ENCODE results near the gene SCNN1B. TPM values are rescaled to one million over a fixed set of nuclear protein-coding genes. Genes with fewer than 3 reads are reported as not detected.
"Not testable (repeated sequence)": the region's sequence is repeated elsewhere in the genome, so short reads cannot be mapped to it uniquely, and the experiment has no call there.

SCNN1B gene
- 1.3 TPM for polyA plus RNA-seq (2012; ENCODE audit: missing spikeins)

DNA sequence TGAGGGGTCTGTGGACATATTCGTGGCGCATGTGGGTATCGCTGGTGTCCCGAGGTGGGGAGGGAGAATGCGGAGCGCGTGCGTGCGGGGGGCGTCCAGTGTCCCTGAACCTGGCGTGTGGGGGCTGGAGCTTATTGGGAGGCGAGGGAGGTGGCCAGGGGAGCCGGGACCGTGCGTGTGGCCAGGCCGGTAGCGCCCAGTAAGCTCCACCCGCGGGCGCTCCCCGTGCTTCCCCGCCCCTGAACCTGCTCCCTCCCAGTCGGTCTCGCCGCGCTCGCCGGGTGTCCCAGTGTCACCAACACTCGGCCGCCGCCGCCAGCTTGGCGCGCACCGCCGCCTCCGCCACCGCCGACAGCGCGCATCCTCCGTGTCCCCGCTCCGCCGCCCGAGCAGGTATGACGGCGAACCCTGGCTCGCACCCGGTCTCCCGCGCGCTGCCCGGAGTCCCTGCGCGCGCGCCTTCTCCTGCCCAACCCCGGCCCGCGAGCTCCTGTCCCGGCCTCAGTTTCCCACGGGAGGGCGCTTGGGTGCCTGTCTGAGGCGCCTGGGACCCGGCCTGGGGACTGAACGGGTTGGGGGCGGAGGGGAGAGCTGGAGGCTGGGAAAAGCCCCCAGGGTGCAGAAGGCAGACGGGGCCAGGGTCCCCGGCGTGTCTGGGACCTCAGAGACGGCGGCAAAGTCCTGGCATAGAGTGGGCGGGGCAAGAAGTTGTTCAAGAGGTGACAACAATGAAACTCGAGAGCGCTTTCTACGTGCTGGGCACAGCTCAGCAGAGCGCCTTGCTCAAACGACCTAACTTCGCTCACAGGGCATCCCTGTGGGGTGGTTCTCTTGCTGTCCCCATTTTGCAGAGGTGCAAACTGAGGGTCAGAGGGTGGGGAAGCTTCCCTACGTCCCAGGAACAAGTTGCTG, at the start of gene SCNN1B:
TSS of gene SCNN1B (plus strand) at position 258 of the 912 bp plus-strand sequence. CDS start 46,298 bp downstream, outside the sequence.
- no peak for TF ChIP-seq POLR2A (IDR thresholded peaks at IDR 0.05; ENCODE audit: low read depth, low read length)
- TF ChIP-seq POLR2AphosphoS5 (IDR thresholded peaks at IDR 0.05; ENCODE audit: low read depth, low read length), result no peak
- no peak for TF ChIP-seq TAF1 (IDR thresholded peaks at IDR 0.05; ENCODE audit: borderline replicate concordance, low read depth, low read length)
- peak; percentile 39 for DNase-seq (ENCODE audit: insufficient read length)
- no peak for FAIRE-seq

GRCh38 chr16:23252310-23252709, 49.8 kb upstream of the SCNN1B start:
- DNase-seq (ENCODE audit: insufficient read length) (no peak), FAIRE-seq (no peak)
- TF ChIP-seq POLR2AphosphoS5 (IDR thresholded peaks at IDR 0.05; ENCODE audit: low read depth, low read length), result no peak
- no peak for TF ChIP-seq POLR2A (IDR thresholded peaks at IDR 0.05; ENCODE audit: low read depth, low read length)
- no peak for TF ChIP-seq TAF1 (IDR thresholded peaks at IDR 0.05; ENCODE audit: borderline replicate concordance, low read depth, low read length)

- not testable (repeated sequence) for FAIRE-seq; DNase-seq (ENCODE audit: insufficient read length)
Observed at GRCh38 chr16:23253650-23254049, 48.5 kb upstream of the SCNN1B start.

DNA sequence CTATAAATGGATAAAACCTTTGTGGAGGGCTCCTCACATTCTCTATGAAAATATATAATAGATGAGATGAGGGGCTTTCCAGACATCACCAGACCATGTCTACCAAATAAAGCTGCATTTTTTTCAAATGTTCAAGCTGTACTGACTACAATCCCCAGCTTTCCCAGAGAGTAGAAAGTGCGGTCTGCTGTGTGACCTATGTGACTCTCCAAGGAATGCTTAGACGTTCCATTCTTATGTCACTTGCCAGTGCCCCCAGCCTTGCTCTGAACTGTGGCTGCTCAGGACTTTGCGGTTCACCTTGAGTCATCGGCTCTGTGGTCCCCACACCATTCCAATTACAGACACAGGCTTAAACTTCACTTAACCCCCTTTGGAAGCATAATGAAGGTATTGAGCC, 47.8 kb upstream of the SCNN1B start:
- TF ChIP-seq TAF1 (IDR thresholded peaks at IDR 0.05; ENCODE audit: borderline replicate concordance, low read depth, low read length), result no peak
- no peak for TF ChIP-seq POLR2AphosphoS5 (IDR thresholded peaks at IDR 0.05; ENCODE audit: low read depth, low read length)
- FAIRE-seq (no peak), DNase-seq (ENCODE audit: insufficient read length) (no peak)

DNA sequence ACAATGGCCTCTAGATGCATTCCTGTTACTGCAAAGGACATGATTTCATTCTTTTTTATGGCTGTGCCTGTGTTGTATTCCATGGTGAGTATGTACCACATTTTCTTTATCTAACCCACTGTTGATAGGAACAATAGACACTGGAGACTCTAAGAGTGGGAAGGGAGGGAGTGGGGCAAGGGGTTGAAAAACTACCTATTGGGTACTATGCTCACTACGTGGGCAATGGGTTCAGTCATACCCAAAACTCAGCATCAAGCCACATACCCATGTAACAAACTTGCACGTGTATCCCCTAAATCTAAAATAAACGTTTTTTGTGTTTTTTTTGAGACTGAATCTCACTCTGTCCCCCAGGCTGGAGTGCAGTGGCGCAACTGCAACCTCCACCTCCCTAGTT, 47.1 kb upstream of the SCNN1B start:
- DNase-seq (ENCODE audit: insufficient read length) (no peak), FAIRE-seq (no peak)
- TF ChIP-seq POLR2A (IDR thresholded peaks at IDR 0.05; ENCODE audit: low read depth, low read length) (no peak), POLR2AphosphoS5 (IDR thresholded peaks at IDR 0.05; ENCODE audit: low read depth, low read length) (no peak), TAF1 (IDR thresholded peaks at IDR 0.05; ENCODE audit: borderline replicate concordance, low read depth, low read length) (no peak)

- TF ChIP-seq TAF1 (IDR thresholded peaks at IDR 0.05; ENCODE audit: borderline replicate concordance, low read depth, low read length) (no peak), POLR2A (IDR thresholded peaks at IDR 0.05; ENCODE audit: low read depth, low read length) (no peak), POLR2AphosphoS5 (IDR thresholded peaks at IDR 0.05; ENCODE audit: low read depth, low read length) (no peak)
- FAIRE-seq (no peak), DNase-seq (ENCODE audit: insufficient read length) (no peak)
Observed at GRCh38 chr16:23256440-23256839, 45.7 kb upstream of the SCNN1B start.

DNA sequence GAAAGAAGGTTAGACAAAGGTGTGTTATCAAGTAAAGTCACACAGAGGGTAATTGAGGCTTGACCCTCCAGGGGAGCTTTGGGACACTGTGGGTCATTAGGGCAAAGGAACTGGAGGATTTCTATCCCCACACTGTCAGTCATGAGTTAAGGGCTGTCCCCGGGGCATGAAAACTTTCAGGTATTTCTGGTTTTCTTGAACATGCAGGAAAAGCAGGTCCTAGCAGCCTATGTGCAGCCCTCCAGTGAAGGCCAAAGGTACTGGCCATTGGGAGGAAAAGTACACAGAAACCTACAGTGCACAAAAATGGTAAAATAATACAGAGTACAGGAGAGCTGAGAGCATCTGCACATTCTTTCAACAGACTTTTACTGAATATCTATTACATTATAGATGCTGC, 44.4 kb upstream of the SCNN1B start:
- no peak for FAIRE-seq
- DNase-seq (ENCODE audit: insufficient read length), result no peak
- no peak for TF ChIP-seq TAF1 (IDR thresholded peaks at IDR 0.05; ENCODE audit: borderline replicate concordance, low read depth, low read length)
- no peak for TF ChIP-seq POLR2AphosphoS5 (IDR thresholded peaks at IDR 0.05; ENCODE audit: low read depth, low read length)
- no peak for TF ChIP-seq POLR2A (IDR thresholded peaks at IDR 0.05; ENCODE audit: low read depth, low read length)

DNA sequence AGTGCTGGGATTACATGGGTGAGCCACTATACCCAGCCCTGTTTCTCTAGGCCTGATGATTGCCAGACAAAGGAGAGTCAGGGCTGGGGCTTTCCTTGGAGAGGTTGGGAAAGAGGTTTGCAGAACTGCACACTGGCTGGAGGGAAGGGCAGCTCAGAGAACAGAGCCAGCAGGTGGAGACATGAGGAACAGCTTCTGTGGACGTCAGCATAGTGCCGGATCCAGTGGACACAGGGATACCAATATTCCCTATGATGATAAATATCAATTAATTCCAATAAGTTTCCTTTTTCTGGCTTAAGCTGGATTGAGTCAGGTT, 43.2 kb upstream of the SCNN1B start:
- TF ChIP-seq TAF1 (IDR thresholded peaks at IDR 0.05; ENCODE audit: borderline replicate concordance, low read depth, low read length), result no peak
- TF ChIP-seq POLR2A (IDR thresholded peaks at IDR 0.05; ENCODE audit: low read depth, low read length), result no peak
- FAIRE-seq, result no peak
- DNase-seq (ENCODE audit: insufficient read length), result no peak

DNA sequence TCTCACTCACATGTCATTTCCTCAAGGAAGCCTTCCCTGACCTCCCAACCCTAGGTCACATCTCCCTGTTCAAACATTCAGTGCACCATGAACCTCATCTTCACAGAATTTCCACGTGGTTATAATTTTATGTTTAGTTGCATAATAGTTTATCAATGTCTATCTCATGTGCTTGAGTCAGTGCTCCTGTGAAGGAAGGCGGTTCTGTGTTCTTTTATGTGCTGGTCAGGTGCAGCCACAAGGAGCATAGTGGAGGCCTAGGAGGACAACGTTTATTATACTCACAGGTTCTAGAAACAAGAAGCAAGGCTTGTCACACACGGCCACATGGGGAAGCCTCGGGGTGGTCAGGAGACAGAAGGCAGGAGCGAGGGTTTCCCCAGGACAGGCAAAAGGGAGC, 34.5 kb upstream of the SCNN1B start:
- TF ChIP-seq POLR2AphosphoS5 (IDR thresholded peaks at IDR 0.05; ENCODE audit: low read depth, low read length) (no peak), TAF1 (IDR thresholded peaks at IDR 0.05; ENCODE audit: borderline replicate concordance, low read depth, low read length) (no peak), POLR2A (IDR thresholded peaks at IDR 0.05; ENCODE audit: low read depth, low read length) (no peak)
- DNase-seq (ENCODE audit: insufficient read length) (no peak), FAIRE-seq (no peak)

GRCh38 chr16:23268561-23268960, 33.5 kb upstream of the SCNN1B start:
- FAIRE-seq (no peak), DNase-seq (ENCODE audit: insufficient read length) (no peak)
- TF ChIP-seq POLR2A (IDR thresholded peaks at IDR 0.05; ENCODE audit: low read depth, low read length) (no peak), POLR2AphosphoS5 (IDR thresholded peaks at IDR 0.05; ENCODE audit: low read depth, low read length) (no peak), TAF1 (IDR thresholded peaks at IDR 0.05; ENCODE audit: borderline replicate concordance, low read depth, low read length) (no peak)

GRCh38 chr16:23269248-23269953, 32.7 kb upstream of the SCNN1B start:
- FAIRE-seq, result no peak
- DNase-seq (ENCODE audit: insufficient read length), result no peak
- no peak for TF ChIP-seq POLR2AphosphoS5 (IDR thresholded peaks at IDR 0.05; ENCODE audit: low read depth, low read length)
- TF ChIP-seq POLR2A (IDR thresholded peaks at IDR 0.05; ENCODE audit: low read depth, low read length), result no peak
- TF ChIP-seq TAF1 (IDR thresholded peaks at IDR 0.05; ENCODE audit: borderline replicate concordance, low read depth, low read length), result no peak

DNA sequence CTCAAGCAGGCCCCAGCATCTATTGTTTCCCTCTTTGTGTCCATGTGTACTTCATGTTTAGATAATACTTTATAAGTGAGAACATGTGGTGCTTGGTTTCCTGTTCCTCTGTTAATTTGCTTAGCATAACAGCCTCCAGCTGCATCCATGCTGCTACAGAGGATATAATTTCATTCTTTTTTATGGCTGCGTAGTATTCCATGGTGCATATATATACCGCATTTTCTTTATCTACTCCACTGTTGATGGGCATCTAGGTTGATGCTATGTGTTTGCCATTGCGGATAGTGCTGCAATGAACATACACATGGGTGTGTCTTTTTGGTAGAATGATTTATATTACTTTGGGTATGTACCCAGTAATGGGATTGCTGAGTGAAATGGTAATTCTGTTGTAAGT, 31.4 kb upstream of the SCNN1B start:
- no peak for DNase-seq (ENCODE audit: insufficient read length)
- FAIRE-seq, result no peak
- no peak for TF ChIP-seq TAF1 (IDR thresholded peaks at IDR 0.05; ENCODE audit: borderline replicate concordance, low read depth, low read length)
- no peak for TF ChIP-seq POLR2A (IDR thresholded peaks at IDR 0.05; ENCODE audit: low read depth, low read length)
- no peak for TF ChIP-seq POLR2AphosphoS5 (IDR thresholded peaks at IDR 0.05; ENCODE audit: low read depth, low read length)

Measured in GM12892 (cell line).